ENCODE results near the gene LIN7B.
"Not testable (repeated sequence)": the region's sequence is repeated elsewhere in the genome, so short reads cannot be mapped to it uniquely, and the experiment has no call there.

Gene LIN7B

GRCh38 chr19:49120325-49120683 lies 6.1 kb downstream of the LIN7B start:
- FAIRE-seq, result no peak

- FAIRE-seq, result no peak
These were observed 6.7 kb downstream of the LIN7B start for GRCh38 chr19:49120868-49121267.

- not testable (repeated sequence) for FAIRE-seq
These were observed 7.7 kb downstream of the LIN7B start for GRCh38 chr19:49121841-49122240.

GRCh38 chr19:49123285-49123684 lies 9.1 kb downstream of the LIN7B start:
- not testable (repeated sequence) for FAIRE-seq

GRCh38 chr19:49125025-49125731 lies 11.0 kb downstream of the LIN7B start:
- no peak for FAIRE-seq

GRCh38 chr19:49126575-49126974 lies 12.4 kb downstream of the LIN7B start:
- no peak for FAIRE-seq

- FAIRE-seq, result not testable (repeated sequence)
These were observed 13.1 kb downstream of the LIN7B start for GRCh38 chr19:49127225-49127624.

GRCh38 chr19:49127674-49128544 lies 13.7 kb downstream of the LIN7B start:
- no peak for FAIRE-seq

GRCh38 chr19:49128545-49129237 lies 14.5 kb downstream of the LIN7B start:
- FAIRE-seq, result no peak

GRCh38 chr19:49129238-49129583 lies 15.0 kb downstream of the LIN7B start:
- no peak for FAIRE-seq

- no peak for FAIRE-seq
These were observed 16.2 kb downstream of the LIN7B start for GRCh38 chr19:49130325-49130724.

GRCh38 chr19:49132974-49133609 lies 18.9 kb downstream of the LIN7B start:
- no peak for FAIRE-seq

- no peak for FAIRE-seq
These were observed 19.7 kb downstream of the LIN7B start for GRCh38 chr19:49133621-49134454.

- no peak for FAIRE-seq
These were observed 21.5 kb downstream of the LIN7B start for GRCh38 chr19:49135686-49136085.

- no peak for FAIRE-seq
These were observed 22.6 kb downstream of the LIN7B start for GRCh38 chr19:49136771-49137171.

GRCh38 chr19:49140951-49141350 lies 26.8 kb downstream of the LIN7B start:
- FAIRE-seq, result no peak

- FAIRE-seq, result no peak
These were observed 27.2 kb downstream of the LIN7B start for GRCh38 chr19:49141352-49141751.

GRCh38 chr19:49142866-49143335 lies 28.7 kb downstream of the LIN7B start:
- FAIRE-seq, result peak; percentile 92

GRCh38 chr19:49145573-49146407 lies 31.6 kb downstream of the LIN7B start:
- FAIRE-seq, result no peak

GRCh38 chr19:49146408-49146770 lies 32.2 kb downstream of the LIN7B start:
- not testable (repeated sequence) for FAIRE-seq

GRCh38 chr19:49148044-49148682 lies 34.0 kb downstream of the LIN7B start:
- no peak for FAIRE-seq
